Tibial artery (tissue), 4 donors: ENCODE measurements around the gene RNF112.
A peak's percentile ranks its signal among the peaks of the same experiment; 100 is the strongest.

Experiments used
- DNase-seq, 2 donors: peaks; one replicate each; pipeline ENCODE4 v3.0.0-alpha.2; 2019
- H3K27ac ChIP-seq, 2 donors: fragments of 200-600 bp; sonication (generic) in 1 of 2; 1 replicate in 1 of 2; 2 replicates in 1 of 2; pipeline ENCODE4 v1.5.1; 2018 to 2019; ENCODE audit warnings: mild to moderate bottlenecking in 1 of 2
- H3K27me3 ChIP-seq, 2 donors: fragments of 200-600 bp; sonication (generic) in 1 of 2; one replicate each; pipeline versions ENCODE4 v1.5.1 to v1.6.0; 2016 to 2019
- H3K36me3 ChIP-seq, 3 donors: fragments of 200-600 bp; sonication (generic) in 2 of 3; one replicate each; pipeline ENCODE4 v1.5.1; 2016 to 2019; ENCODE audit warnings: mild to moderate bottlenecking in 2 of 3
- H3K4me1 ChIP-seq, 4 donors: fragments of 200-600 bp; sonication (generic) in 2 of 4; 1 replicate in 3 of 4; 2 replicates in 1 of 4; pipeline ENCODE4 v1.5.1; 2016 to 2019
- H3K4me3 ChIP-seq, 2 donors: fragments of 200-600 bp; sonication (generic) in 1 of 2; 1 replicate in 1 of 2; 2 replicates in 1 of 2; pipeline ENCODE4 v1.5.1; 2018 to 2019; ENCODE audit warnings: mild to moderate bottlenecking in 2 of 2
- H3K9me3 ChIP-seq, 3 donors: fragments of 200-600 bp; sonication (generic) in 1 of 3; one replicate each; pipeline ENCODE4 v1.5.1; 2016 to 2019
- CTCF ChIP-seq, 2 experiments: fragments of 200-600 bp in 1 of 2; fragments of 450-650 bp in 1 of 2; IDR thresholded peaks; one replicate each; pipeline ENCODE4 v1.5.1; 2017 to 2019; ENCODE audit warnings: antibody characterized with exemption in 2 of 2, mild to moderate bottlenecking in 1 of 2, moderate library complexity in 1 of 2
- intact Hi-C: fragments of 100-400 bp; cut with DNase I; formaldehyde crosslinking; loops from one replicate; pipeline ENCODE4 v1.15.0; 2023; ENCODE audit warnings: low total_unique reads

Gene RNF112

GRCh38 chr17:19375732-19376131, 35.3 kb upstream of the RNF112 start:
- Histone ChIP-seq H3K4me1 (peaks cover 0 to 24% (median 17%) of the 10 kb centered on the region in 4 donors), H3K36me3 (peaks cover 9 to 13% (median 11%) of the 10 kb centered on the region in 3 donors), H3K4me3 (no peak overlapping the region), H3K27me3 (no peaks in the 10 kb centered on the region), H3K9me3 (no peaks in the 10 kb centered on the region), H3K27ac (no peak overlapping the region)
- no peak for DNase-seq
- intact Hi-C loops: loop anchor here (5.0 kb wide), 1 partner anchor 132 kb away; no protein-coding TSS in a partner anchor
- no peak for TF ChIP-seq CTCF (IDR thresholded peaks at IDR 0.05)

- no peaks in the 10 kb centered on the region for H3K9me3 ChIP-seq
- intact Hi-C loops: loop anchor here (5.0 kb wide), 1 partner anchor 130 kb away; no protein-coding TSS in a partner anchor
- peak in 1 of 2 donors; percentile 43 for DNase-seq
- H3K4me3 ChIP-seq: peak overlapping the region; percentile 66 to 77
- H3K27ac ChIP-seq: peak overlapping the region; percentile 90 to 98
- peaks cover 20 to 24% (median 22%) of the 10 kb centered on the region in 3 donors for H3K36me3 ChIP-seq
- peaks cover 0 to 32% (median 19%) of the 10 kb centered on the region in 4 donors for H3K4me1 ChIP-seq
- no peaks in the 10 kb centered on the region for H3K27me3 ChIP-seq
- no peak for TF ChIP-seq CTCF (IDR thresholded peaks at IDR 0.05)
Measured at GRCh38 chr17:19376811-19377210, 34.2 kb upstream of the RNF112 start.

GRCh38 chr17:19377602-19378415, 33.2 kb upstream of the RNF112 start:
- Histone ChIP-seq H3K4me3 (peak overlapping the region; percentile 66 to 77), H3K4me1 (peaks cover 0 to 42% (median 29%) of the 10 kb centered on the region in 4 donors), H3K27me3 (no peaks in the 10 kb centered on the region), H3K27ac (peak overlapping the region; percentile 90 to 98), H3K36me3 (peaks cover 30 to 34% (median 32%) of the 10 kb centered on the region in 3 donors), H3K9me3 (no peaks in the 10 kb centered on the region)
- DNase-seq: peak; percentile 98 to 100
- intact Hi-C loops: loop anchor here (5.0 kb wide), 1 partner anchor 129 kb away; no protein-coding TSS in a partner anchor
- TF ChIP-seq CTCF (IDR thresholded peaks at IDR 0.05): no peak

GRCh38 chr17:19378416-19379360, 32.3 kb upstream of the RNF112 start, which contains the start of gene MAPK7:
MAPK7 (plus strand) TSS chr17:19378498; CDS start chr17:19378901, 403 bp downstream.
- peak within 1 kb of the TSS; percentile 90 to 98 for H3K27ac ChIP-seq
- peaks cover 0 to 50% (median 37%) of the 10 kb centered on the region in 4 donors for H3K4me1 ChIP-seq
- no peak for TF ChIP-seq CTCF (IDR thresholded peaks at IDR 0.05)
- DNase-seq: peak; percentile 21 to 72
- H3K9me3 ChIP-seq: no peaks in the 10 kb centered on the region
- H3K27me3 ChIP-seq: no peaks in the 10 kb centered on the region
- intact Hi-C loops: loop anchor here (5.0 kb wide), 1 partner anchor 129 kb away; no protein-coding TSS in a partner anchor
- H3K4me3 ChIP-seq: peak within 1 kb of the TSS; percentile 66 to 77
- H3K36me3 ChIP-seq: peaks cover 38 to 42% (median 40%) of the 10 kb centered on the region in 3 donors
